Limb (tissue), 2 donors: ENCODE results near the gene ECM1.

ENCODE experiments used
- DNase-seq, 2 donors: peaks; one replicate each; pipeline ENCODE4 v3.0.0-alpha.2; 2016; ENCODE audit errors: extremely low spot score in 2 of 2

The ECM1 gene

DNA sequence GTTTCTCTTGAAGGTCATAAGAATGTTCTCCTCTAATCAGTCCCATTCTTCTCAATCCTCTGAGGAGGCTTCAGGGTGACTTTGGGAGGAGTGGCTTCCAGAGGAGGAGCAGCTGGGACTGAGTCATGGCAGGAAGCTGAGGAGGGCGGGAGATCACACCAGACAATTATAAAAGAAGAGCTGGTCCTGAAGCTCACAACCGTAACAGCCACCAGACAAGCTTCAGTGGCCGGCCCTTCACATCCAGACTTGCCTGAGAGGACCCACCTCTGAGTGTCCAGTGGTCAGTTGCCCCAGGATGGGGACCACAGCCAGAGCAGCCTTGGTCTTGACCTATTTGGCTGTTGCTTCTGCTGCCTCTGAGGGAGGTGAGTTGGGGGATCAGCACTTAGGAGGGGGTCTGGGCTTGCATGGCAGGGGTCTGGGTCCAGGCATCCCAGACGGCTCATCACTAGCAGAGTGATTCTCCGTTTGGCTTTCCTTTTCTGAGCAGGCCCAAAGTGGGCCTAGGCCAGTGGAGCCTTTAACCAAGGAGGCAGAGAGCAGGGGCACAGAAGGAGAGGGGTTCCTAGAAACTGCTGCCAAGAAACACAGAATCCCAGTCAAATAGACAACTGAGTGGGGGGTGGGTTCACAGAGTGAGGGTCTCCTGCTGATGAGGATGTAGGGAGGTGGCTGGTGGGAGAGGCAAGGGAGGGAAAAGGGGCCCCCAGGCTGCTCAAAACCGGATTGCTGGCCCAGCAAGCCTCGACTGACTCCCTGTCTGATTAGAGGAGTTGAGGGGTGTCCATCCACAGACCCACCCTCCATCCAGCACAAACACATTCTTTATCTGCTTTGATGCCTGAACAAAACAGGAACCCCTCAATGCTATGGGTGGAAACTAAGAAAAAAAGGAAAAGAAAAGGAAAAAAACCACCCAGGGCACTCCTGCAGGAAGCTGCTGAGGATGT lies at the start of gene ECM1:
TSS of gene ECM1 (plus strand) at position 198 of the 953 bp plus-strand sequence. CDS start at position 299, 101 bp downstream.
- DNase-seq: no peak

DNA sequence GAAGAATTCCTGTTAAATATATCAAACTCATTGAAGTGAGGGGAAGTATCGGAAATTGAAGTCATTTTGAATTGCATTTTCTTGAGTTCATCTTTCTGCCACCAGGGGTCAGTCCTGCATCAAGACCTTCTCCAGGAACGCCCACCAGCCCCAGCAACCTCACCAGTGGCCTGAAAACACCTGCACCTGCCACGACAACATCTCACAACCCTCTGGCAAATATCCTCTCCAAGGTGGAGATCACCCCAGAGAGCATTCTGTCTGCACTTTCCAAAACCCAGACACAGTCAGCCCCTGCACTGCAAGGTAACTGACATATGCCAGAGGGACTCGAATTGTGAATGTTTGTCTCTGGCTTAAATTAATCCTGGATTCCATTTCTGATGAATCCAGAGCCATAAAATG lies 43.5 kb upstream of the ECM1 start:
- peak; percentile 48 to 69 for DNase-seq

GRCh38 chr1:150466964-150467363 lies 40.9 kb upstream of the ECM1 start:
- no peak for DNase-seq

DNA sequence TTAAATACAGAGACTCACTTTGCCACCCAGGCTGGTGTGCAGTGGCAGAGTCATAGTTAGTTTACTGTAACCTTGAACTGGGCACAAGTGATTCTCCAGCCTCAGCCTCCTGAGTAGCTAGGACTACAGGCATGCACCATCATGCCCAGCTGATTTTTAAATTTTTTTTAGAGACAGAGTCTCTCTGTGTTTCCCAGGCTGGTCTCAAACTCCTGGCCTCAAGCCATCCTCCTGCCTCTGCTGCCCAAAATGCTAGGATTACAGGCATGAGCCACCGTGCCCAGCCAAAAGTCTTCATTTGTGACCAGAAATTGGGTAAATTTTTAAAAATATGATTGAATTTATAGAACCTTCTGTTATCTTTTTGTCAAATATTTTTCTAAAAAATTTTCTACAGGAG lies 38.6 kb upstream of the ECM1 start:
- no peak for DNase-seq

- DNase-seq: no peak
Observed at GRCh38 chr1:150472601-150473200, 35.2 kb upstream of the ECM1 start.

DNA sequence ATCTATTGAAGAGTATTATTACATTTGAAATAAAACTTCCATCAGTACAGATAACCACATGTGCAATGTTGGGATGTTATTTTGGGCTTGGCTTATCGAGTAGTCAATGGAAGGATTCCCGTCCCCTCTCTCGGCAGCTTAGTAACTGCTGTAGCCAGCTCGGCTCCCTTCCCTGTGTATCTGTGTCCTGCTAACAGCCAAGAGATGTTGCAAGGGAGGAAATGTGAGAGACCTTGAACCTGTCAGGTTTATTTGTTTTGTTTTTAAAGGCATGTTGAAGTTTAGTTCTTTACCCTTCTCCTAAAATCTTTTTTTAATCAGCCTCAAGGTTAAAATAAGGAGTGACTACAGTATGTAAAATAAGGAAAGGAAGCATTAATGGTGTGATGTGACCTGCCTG lies 34.2 kb upstream of the ECM1 start:
- DNase-seq: no peak

DNA sequence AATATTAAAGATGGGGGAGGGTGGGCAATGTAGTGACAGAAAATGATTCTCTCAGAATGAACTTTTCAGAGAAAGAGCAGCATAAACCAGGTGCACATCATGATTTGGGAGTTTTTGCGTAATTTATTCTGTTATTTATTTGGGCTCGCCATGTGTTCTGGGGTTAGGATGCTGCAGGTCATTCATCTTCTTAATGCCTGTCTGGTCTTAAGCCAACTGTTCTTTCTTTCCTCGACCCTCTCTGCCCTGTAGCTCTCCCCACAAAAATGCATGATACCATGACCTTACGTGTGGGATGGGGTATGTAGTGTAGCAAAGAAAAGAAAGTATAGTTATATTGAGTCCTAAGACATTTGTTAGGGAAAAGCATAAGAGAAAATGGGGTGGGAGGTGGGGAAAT lies 33.0 kb upstream of the ECM1 start:
- DNase-seq: no peak

DNA sequence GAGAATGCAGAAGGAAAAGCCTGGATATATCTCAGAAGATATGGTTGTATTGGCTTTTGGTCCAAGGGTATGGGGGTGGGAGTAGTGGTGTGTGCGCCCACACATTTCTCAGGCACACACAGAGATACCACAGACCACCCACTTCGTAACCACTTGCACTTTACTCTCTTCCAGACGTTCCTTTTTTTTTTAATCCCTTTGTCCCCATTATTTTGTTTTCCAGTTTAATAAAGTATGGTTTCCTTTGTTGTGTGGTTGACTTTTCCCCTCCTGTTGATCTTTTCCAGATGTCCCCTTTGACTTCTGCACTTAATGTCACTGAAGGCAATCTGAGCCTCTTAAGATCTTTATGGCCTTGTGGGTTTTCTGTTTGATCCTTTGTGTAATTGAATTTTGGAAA lies 31.2 kb upstream of the ECM1 start:
- no peak for DNase-seq

GRCh38 chr1:150477320-150477719 lies 30.6 kb upstream of the ECM1 start:
- DNase-seq: no peak

DNA sequence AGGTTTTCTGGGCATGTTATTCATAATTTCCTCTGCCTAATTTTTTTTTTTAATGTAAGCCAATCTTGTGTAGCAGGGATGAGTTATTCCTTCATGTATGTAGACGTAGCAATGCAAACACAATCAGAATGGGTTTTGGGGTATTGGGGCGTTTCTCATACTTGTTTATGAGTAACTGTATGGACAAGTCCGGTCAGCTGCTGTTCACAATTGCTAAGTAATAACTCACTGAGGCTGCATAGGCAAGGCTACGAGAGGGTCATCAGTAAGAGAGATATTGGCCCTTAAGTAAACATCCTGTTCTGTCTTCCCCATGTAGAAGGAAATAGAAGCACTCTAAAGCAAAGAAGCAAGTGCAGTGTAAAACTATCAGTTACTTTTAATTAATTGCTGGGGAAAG lies 30.2 kb upstream of the ECM1 start:
- DNase-seq: no peak

- DNase-seq: no peak
Observed at GRCh38 chr1:150479370-150479769, 28.5 kb upstream of the ECM1 start.

DNA sequence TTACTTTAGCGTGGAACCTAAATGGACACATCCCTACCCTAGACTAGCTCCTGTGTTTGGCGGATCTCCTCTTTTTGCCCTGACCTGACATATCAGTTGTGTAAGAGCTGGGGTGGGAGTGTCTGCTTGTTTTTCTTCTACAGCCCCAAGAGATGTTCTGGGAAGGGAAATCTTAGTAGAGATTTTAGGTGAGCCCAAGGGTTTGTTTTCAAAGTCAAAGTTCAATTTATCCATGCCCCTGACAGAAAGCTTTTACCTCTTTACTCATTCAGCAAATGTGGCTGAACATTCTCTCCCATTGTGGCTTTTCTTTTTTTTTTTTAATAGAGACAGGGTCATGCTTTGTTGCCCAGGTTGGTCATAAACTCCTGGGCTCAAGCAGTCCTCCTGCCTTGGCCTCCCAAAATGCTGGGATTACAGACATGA lies 28.0 kb upstream of the ECM1 start:
- no peak for DNase-seq

DNA sequence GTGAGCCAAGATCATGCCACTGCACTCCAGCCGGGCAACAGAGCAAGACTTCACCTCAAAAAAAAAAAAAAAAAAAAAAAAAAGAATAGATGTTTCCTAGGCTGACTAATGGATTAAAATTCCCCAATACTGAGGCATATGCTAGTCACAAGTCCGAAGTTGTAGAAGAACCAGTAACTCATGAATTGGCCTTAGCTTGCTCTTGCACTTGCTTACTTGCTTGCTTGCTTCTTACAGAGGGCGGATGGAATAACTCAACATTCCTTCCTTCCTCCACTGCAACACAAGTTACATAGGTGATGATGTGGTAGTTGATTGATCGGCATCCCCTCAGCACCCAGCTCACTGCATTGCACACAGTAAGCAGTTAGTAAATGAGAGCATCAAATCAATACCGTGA lies 23.5 kb upstream of the ECM1 start:
- DNase-seq: no peak

- DNase-seq: no peak
Observed at GRCh38 chr1:150484861-150485260, 23.0 kb upstream of the ECM1 start.

GRCh38 chr1:150486966-150487762 lies 20.7 kb upstream of the ECM1 start, which contains the start of gene TARS2:
Gene TARS2, plus strand, starts transcription at chr1:150487419. Its CDS starts 32 bp downstream, at chr1:150487451.
- DNase-seq: peak; percentile 96 to 98

GRCh38 chr1:150487763-150488115 lies 20.2 kb upstream of the ECM1 start:
- DNase-seq: no peak

GRCh38 chr1:150493175-150493574 lies 14.7 kb upstream of the ECM1 start:
- no peak for DNase-seq

GRCh38 chr1:150498342-150498741 lies 9.6 kb upstream of the ECM1 start:
- DNase-seq: no peak

DNA sequence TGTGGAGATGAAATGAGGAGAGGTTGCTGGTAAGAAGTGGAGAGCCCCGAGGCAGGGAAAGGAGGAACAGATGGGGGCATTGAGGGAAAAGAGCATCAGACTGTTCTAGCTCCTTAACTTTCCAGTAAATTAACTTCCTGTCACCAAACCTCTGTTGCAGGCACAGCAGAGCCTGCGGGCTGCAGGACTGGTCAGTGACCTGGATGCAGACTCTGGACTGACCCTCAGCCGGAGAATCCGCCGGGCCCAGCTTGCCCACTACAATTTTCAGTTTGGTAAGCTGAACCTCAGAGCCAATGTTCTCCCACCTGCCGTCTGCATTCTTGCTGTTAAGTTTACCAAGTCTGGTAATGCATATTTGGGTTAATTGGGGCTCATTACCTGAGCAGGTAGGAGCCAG lies 2.5 kb upstream of the ECM1 start:
- DNase-seq: no peak

DNA sequence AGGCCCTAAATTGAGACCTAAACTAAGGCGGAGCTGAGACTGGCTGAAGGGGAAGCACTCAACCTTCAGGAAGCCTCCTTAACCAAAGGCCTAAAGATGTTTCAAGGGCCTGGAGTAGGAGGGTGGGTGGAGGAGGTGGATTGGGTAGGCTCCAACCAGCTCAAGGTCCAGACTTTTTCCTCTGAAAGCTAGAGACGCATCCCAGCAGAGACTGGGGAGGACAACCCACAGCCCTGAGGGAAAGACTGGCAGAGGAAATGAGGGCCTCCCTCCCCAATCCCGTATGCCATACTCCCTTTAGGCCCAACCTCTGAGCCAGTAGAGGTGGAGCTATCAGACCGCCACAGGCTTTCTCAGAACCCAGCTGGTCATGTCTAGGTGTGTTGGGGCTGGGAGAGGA lies 1.1 kb downstream of the ECM1 start:
- no peak for DNase-seq

DNA sequence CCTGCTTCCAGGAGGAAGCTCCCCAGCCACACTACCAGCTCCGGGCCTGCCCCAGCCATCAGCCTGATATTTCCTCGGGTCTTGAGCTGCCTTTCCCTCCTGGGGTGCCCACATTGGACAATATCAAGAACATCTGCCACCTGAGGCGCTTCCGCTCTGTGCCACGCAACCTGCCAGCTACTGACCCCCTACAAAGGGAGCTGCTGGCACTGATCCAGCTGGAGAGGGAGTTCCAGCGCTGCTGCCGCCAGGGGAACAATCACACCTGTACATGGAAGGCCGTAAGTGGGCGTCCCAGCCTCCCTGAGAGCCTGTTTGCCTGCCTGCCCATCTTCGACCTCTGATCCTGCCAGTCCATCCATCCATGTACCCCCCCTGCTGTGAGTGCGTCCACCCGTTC lies 3.6 kb downstream of the ECM1 start:
- DNase-seq: no peak
